ENCODE data around the gene ADH7.

- no peak for TF ChIP-seq CTCF (IDR thresholded peaks at IDR 0.05)
- TF ChIP-seq REST (IDR thresholded peaks at IDR 0.05), result no peak
- TF ChIP-seq POLR2A (IDR thresholded peaks at IDR 0.05; ENCODE audit: low read length), result no peak
These were observed 33.7 kb upstream of the ADH7 start for GRCh38 chr4:99468889-99469288.

Data from A549 (cell line).